NCI-H446 treated with DMSO at 0.1 percent for 48 hours (cell line): Measurements from ENCODE around the gene APRT.
A peak's percentile ranks its signal among the peaks of the same experiment; 100 is the strongest.
"Not testable (repeated sequence)": the region's sequence is repeated elsewhere in the genome, so short reads cannot be mapped to it uniquely, and the experiment has no call there.

Experiments used
- DNase-seq: peaks from one replicate; lab custom pipeline; 2025; lab: John Stamatoyannopoulos, UW

Gene APRT

DNA sequence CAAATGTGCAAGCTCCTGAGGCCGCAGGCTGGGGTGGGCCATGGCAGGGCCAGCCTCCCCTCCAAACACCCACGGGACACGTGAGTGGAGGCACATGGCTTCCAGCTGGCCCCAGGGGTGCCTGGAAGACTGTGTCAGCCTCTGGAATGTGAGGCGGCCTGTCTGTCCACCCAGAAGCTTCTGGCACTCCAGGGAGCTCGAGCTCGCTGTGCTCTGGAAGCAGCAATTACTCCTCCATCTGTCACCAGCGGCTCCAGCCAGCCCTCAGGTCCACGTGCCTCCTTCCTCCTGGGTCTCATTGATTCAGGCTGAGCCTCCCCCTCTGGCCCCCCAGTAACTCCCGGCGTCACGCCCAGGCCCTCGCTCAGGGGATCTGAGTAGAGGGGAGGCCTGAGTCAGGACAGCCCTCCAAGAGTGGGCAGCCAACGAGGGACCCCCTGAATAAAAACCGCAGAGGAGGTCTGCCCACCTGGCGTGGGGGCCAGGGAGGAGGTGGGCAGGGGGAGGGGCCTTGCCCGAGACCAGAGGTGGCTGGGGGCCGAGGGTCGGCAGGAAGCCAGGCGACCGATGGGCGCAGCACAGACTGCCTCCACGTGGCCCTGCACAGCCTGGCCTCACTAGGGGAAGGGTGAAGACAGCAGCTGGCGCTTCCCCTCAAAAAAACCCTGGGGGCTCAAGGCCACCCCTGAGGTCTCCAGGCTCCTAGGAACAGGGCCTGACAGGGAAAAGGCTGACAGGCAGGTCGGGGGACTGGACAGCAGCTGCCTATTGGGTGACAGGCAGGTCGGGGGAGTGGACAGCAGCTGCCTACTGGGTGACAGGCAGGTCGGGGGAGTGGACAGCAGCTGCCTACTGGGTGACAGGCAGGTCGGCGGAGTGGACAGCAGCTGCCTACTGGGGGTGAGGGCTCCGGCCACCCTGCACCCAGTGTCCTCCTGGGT is 38.6 kb downstream of the APRT start:
- DNase-seq: peak; percentile 83

DNA sequence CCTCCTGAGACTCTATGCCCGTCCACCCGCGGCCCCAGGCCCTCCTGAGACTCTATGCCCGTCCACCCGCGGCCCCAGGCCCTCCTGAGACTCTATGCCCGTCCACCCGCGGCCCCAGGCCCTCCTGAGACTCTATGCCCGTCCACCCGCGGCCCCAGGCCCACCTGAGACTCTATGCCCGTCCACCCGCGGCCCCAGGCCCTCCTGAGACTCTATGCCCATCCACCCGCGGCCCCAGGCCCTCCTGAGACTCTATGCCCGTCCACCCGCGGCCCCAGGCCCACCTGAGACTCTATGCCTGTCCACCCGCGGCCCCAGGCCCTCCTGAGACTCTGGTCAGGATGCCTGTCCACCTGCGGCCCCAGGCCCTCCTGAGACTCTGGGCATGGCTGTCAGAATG is 39.9 kb downstream of the APRT start:
- DNase-seq: not testable (repeated sequence)

DNA sequence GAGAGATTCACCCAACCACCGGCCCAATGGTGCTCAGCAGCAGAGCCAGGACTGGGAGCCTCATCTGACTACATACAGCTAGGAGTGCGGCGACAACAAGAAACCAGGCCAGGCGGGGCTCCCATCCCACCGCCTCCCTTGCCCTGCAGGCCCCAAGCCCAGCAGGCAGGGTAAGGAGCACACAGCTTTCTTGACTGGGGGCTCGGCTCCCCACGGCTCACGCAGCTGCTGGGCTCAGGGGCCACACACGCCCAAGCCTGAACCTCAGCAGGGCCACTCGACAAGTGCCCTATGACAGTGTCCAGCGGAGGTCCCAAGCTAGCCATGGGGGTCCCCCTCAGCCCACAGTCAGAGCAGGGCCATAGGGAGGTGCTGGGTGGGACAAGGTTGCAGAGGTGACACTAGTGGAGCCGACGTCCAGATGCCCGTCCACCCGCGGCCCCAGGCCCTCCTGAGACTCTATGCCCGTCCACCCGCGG is 40.4 kb downstream of the APRT start:
- DNase-seq: no peak

DNA sequence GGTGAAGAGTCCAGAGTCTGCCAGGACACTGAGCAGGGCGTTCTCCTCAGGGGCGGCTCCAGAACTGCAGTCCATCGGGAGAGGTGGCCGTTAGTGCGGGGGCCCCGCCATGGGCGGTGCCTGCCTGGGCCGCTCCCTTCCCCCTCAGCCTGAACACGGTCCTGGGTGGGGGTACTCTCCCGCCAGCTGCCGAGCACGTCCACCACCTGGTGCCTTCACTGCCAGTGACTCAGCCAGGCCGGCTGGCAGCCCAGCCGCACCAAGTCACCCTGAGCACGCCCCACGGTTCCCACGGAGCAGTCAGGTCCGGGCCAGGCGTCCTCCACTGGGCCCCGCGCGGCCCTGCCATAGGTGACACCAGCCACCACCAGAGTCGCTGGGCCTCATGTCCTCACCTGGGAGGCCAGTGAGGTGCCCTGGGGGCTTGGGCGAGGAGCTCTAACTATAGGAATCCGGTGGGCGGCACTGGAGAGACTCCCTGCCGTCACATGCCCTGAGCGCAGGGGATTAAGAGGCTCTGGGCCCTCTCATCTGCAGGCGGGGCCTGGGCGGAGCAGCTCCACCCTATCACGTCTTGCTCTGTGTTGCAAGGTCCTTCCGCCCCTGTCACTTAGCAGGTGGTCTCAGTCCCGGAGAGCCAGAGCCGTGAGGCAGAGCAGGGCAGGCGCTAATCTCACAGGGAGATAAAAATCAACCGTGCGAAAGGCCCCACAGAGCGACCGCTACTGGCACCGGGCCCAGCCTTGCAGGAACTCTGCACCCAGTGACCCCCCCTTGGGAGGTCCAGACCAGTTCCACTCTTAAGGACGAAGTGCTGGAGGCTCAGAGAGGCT is 41.1 kb downstream of the APRT start:
- DNase-seq: no peak

DNA sequence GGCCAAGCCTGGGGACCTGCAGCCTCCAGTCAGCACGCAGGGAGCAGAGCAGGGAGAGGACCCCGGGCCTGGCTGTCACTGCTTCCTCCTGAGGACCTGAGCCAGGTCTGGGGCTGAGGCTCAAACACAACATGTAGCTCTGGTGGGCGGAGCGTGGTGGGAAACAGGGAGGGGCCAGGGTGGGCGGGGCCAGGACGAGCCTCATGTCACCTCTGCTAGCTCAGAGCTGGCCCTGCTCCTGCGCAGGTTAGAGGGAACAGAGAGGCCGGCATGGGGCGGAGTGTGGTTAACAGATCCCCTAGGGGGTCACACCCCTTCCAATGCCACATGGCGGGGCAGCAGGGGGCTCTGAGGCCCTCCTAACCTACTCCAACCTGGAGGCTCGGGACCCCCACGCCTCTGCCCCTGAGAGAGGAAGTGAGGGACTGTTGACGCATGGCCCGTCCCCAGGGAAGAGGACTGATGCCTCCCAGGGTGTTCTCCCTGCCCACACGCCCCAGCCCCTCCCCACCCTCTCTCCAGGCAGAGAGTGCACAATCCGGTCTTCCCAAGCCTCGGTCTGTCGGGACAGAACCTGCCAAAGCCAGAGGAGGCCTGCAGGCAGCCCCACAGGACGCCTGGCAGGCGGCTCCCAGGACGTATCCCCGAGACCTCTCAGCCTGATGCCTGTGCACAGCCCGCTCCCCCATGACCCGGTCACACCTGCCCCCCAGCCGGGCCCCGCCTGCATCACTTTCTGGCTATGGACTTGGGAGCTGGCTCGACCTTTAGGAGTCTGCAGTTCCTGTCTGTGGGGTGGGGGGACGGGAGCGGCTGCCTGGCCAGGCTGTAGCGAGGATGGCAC is 41.9 kb downstream of the APRT start:
- no peak for DNase-seq

DNA sequence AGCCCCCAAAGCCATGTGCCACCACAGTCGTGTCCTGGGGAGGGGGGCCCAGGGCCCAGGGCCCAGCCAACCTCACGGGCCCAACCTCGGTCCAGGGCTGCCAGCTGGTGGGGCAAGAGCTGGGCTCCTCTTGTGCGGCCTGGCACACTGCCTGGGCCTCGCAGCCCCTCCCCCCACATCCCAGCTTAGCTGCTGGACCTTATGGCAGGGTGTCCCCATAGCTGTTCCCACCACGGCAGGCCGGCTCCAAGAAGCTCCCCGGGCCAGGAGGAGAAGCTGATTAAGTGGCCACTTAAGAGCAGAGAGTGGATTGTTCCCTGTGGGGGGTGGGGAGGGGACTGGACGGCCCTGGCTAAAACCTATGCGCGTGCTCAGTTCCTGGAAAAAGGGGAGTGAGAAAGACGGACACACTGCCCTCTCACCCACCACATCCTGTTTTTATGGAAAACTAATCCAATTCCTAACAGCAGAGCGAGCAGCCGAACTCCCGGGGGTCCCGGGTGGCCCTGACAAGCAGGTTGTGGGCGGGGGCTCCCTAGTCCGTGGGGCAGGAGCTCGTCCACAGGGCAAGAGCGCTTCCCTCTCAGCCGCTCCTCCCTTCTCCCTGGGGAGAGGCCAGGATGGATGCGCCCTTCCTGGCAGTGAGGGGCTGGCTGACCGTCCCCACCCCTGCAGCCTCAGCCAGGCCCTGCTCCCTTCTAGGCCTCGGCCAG is 43.5 kb downstream of the APRT start:
- no peak for DNase-seq

DNA sequence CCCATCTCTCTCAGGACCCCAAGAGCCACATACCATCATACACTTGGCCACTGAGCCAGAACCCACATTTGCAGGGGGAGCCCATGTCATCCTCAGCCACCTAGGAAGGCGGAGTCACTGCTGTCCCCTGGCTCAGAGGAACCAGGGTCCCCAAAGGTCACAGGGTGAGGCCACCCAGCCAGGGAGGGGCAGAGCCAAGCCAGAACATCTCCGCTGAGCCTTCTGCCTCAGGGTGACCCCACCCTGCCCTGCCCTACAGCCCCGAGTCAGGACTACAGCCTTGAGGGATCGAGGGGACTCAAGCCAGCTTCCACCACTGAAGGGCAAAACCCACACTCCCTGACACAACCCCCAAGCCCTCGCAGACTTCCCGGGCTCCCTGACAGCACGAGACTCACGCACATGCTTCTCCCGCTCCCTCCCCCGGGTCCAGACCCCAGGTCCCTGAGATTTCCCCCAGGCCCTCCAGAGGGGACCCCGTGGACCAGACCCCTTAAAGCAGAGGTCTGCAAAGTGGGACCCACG is 44.1 kb downstream of the APRT start:
- no peak for DNase-seq

DNA sequence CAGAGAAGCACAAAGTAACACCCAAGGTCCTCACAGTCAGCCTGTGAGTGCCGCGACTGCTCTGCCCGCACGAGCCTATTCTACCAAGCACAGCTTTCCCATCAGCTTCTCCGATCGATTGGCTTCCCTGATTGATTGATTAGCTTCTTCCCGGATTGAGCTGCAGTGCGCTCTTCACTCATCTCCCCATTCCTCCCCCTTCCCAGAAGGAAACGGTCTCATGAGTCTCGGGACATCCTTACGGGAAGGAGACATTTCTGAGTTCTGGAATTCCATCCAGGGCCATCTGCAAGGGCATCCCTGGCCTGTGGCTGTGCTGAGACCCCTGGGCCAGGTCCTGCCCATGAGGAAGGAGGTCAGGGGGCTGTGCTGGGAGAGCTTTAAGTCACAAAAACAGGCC is 44.8 kb downstream of the APRT start:
- DNase-seq: no peak

DNA sequence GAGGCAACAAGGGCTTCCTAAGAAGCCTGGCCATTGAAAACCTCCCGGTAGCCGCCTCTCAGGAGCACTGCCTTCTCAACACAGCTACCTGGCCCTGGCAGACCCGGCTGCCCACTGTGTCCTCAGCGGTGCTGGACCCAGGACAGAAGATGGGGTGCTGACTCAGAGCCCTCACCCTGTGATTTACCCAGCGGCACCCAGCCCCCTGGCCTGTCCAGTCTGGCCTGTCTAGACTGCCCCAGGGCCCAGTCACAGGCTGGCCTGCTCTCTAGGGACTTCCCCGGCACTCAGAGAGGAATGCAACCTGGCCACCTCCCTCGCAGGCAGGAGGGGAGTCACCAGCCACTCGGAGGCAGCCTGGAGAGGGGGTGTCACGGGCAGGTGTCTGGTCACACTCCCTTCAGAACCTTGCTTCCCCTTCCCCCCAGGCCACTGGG is 46.8 kb downstream of the APRT start:
- no peak for DNase-seq

DNA sequence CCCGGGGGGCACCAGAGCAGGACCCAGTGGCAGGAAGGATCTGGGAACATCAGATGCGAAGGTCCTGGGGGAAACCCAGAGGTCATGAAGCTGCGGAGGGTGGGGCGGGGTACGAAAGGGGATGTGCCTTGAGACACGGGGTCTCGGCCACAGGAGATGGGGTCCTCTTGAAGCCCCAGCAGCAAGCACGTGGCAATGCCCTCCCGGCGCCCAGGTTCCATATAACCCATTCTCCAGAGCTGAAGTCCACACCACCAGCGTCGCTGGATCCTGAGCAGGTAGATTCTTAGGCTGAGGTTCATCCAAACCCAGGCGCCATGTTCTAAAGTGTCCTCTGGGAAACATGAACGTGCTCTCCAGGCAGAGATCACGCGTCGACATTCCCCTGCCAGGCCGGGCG is 47.6 kb downstream of the APRT start:
- DNase-seq: no peak

DNA sequence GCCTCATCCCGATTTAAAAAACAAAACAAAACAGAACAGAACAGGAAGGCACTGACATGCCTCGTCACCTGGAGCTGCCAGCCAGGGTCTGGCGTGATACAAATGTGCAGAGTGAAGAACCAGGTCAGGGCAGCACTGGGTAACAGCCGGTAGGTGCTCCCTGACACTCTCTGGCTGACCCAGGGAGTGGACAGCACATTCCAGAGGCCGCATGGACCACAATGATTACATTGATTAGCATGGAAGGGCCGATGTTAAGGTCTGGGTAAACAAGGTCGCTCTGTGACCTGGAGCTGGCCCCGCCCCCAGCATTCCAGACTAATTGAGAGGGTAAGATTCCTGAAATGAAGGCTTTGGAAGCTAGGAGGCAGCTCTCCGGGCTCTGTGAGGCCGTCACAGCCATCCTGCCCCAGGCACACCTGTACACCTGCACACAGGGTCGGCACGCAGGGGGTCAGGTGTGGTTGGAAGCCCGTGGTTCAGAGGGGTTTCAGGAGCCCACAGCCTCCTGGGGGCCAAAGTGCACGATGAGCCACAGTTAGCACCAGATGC is 48.1 kb downstream of the APRT start:
- DNase-seq: no peak

DNA sequence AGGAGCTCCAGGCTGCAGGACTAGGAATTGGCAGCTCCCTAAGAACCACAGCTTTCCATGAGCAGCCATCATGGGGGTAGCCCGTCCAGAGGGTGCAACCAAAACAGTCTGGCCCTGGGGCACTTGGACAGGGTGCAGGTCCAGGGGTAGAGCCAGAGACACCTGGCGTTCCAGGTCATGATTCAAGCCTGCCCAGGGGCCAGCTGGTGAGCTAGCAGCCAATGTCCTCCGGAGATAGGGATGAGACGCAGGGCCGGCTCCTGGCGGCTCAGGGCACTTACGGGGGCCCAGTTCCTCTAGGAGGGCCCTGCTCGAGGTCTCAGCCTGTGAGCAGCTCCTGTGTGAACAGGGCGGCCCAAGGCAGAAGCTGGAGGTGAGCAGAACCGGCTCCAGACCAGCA is 48.8 kb downstream of the APRT start:
- no peak for DNase-seq

DNA sequence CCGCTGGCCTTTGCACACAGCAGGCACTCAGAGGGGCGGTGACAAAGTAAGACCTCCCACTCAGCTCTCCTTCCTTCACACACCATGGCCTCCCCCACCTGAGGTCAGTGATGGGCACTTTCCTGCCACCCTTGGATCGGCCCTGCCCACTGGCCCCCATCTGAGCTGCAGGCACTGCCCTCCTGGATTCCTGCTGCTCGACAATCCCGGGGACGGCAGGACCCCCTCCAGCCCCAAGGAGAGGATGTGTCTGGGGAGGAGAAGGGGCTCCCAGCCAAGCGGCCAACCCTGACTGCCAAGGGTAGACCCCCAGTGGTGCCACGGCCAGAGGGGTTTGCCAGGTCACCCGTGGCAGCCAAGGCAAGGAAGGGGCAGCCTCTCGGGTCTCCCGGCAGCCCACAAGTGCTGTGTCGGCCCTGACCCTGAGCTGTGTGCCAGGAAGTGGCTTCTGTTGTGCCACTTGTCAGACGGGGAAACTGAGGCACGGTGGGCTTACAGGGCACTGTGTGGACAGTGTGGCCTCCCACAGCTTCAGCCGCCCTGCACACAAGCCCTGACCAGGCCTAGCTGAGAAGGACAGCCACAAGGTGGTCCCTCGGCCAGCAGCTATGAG is 49.4 kb downstream of the APRT start:
- DNase-seq: no peak

DNA sequence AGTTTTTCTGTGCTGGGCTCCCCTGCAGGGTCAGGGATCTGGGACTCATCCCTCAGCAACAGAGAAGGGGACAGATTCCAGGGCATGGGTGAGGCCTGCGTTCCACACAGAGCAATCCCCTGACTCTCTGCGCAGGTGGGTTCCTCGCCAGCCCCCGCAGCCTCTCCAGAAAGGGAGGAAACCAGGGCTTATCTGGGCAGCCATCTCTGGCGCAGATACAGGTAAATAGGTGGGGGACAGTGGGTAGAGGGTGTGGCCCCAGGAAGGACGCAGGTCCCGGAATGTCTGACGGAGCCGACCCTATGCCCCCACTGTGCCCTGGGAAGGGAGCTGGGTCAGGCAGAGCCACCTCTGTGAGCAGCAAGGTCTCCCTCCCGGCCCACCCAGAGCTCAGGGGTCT is 49.9 kb downstream of the APRT start:
- no peak for DNase-seq

DNA sequence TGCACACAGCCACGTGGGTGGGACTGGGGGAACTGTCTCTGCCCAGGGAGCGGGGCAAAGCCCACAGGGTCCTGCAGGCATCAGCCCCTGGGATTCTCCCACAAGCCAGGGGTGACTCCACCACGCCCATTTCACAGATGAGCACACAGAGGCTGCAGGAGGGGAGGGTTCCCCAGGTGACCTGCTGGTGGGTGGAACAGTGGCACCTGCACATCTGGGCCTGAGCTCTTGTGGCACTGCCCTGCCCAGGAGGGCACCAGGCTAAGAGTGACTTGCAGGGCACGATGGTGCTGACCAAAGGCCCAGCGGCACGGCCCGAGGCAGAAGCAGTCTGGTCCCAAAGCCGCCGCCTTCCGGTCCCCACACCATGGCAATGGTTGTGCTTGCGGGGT is 50.6 kb downstream of the APRT start:
- no peak for DNase-seq

DNA sequence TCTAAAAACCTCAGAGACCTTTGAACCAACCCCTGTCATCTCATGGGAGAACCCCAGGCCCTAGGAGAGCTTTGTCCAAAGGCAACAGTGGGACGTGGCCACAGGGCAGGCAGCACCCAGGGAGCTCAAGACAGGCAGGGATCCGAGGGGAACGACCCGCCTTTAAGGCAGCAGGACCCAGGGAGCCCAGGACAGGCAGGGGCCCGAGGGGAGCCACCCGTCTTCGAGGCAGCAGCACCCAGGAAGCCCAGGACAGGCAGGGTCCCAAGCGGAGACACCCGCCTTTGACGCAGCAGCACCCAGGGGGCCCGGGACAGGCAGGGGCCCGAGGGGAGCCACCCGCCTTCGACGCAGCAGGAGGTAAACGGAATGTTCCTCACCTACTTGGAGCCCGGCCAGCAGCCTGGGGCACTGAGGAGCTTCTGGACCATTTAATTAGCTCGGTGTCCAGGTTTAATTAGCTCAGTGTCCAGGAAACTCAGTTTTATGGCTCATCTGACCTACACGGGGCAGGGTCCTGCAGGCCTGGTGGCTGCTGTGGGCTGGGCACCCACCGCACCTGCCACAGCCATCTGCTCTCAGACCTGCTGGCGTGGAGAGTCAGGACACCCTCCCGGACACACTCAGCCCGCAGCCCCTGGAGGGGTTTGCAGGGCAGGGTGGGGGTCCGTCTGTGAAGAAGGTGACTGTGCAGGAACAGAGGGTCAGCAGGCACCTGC is 51.1 kb downstream of the APRT start:
- no peak for DNase-seq

DNA sequence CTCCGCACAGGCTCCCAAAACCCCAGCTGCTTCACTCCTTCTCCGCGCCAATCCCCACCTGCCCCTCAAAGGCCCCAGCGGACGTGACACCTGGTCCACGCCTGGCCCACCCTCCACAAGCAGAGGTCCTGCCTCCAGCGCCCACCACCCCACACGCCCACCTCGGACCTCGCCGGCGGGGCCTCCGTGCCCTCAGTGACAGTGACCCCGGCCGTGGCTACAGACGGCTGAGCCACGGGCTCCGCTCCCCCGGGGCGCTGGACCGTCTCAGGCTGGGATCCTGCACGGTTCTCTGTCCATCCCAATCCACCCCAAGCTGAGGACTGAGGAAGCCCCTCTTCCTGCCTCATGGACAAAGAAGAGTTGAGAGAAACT is 51.8 kb downstream of the APRT start:
- no peak for DNase-seq
